Measurements from ENCODE around the gene PDE4B.

GRCh38 chr1:65983500-65983899 is 190.8 kb downstream of the PDE4B start:
- TF ChIP-seq CTCF (IDR thresholded peaks at IDR 0.05) (no peak), POLR2A (IDR thresholded peaks at IDR 0.05) (no peak)

Measured in esophagus squamous epithelium (tissue), 4 donors.